Natural killer cell (primary cell): ENCODE data around the gene F2. TPM values are rescaled to one million over a fixed set of nuclear protein-coding genes. Genes with fewer than 3 reads are reported as not detected.

Experiments
- ATAC-seq, 3 donors: fragments of 150-1000 bp in 2 of 3; fragments of 200-7000 bp in 1 of 3; cut with Tn5 transposase; 1 replicate in 1 of 3; 2 replicates in 2 of 3; pipeline ENCODE4 v1.10.0; 2021; ENCODE audit warnings: mild to moderate bottlenecking in 2 of 3, moderate library complexity in 2 of 3
- DNase-seq, 2 donors: peaks; one replicate each; pipeline versions ENCODE4 v3.0.0 to v3.0.0-alpha.2; 2013 to 2021; ENCODE audit warnings: mixed read lengths in 1 of 2
- H3K27ac ChIP-seq: one replicate; pipeline ENCODE4 v1.5.1; 2013; ENCODE audit warnings: mild to moderate bottlenecking, low read length
- H3K27me3 ChIP-seq: one replicate; pipeline ENCODE4 v1.6.1; 2013; ENCODE audit warnings: low read length; ENCODE audit not compliant: control insufficient read depth, insufficient read depth
- H3K36me3 ChIP-seq: one replicate; pipeline ENCODE4 v1.6.1; 2013; ENCODE audit warnings: low read length; ENCODE audit not compliant: control insufficient read depth, insufficient read depth
- H3K4me1 ChIP-seq: one replicate; pipeline ENCODE4 v1.6.1; 2013; ENCODE audit warnings: low read length; ENCODE audit not compliant: control insufficient read depth, insufficient read depth
- H3K4me3 ChIP-seq: one replicate; pipeline ENCODE4 v1.5.1; 2013; ENCODE audit warnings: low read length
- H3K9me3 ChIP-seq: one replicate; pipeline ENCODE4 v1.6.1; 2013; ENCODE audit warnings: low read length; ENCODE audit not compliant: control insufficient read depth, insufficient read depth
- H3K27ac Mint-ChIP-seq, 2 donors: one replicate each; pipeline ENCODE4 v1.8.0; 2022; ENCODE audit warnings: mild to moderate bottlenecking in 2 of 2, mixed read lengths in 2 of 2, moderate library complexity in 1 of 2
- H3K27me3 Mint-ChIP-seq, 2 donors: one replicate each; pipeline ENCODE4 v1.8.0; 2022; ENCODE audit warnings: low read depth in 2 of 2, mixed read lengths in 2 of 2
- H3K36me3 Mint-ChIP-seq: one replicate; pipeline ENCODE4 v1.8.0; 2022; ENCODE audit warnings: mixed read lengths
- H3K4me1 Mint-ChIP-seq, 2 donors: one replicate each; pipeline ENCODE4 v1.8.0; 2022; ENCODE audit warnings: mixed read lengths in 2 of 2
- H3K4me3 Mint-ChIP-seq: one replicate; pipeline ENCODE4 v1.8.0; 2022; ENCODE audit warnings: mild to moderate bottlenecking, moderate library complexity, mixed read lengths
- H3K9me3 Mint-ChIP-seq, 2 donors: one replicate each; pipeline ENCODE4 v1.8.0; 2022; ENCODE audit warnings: mixed read lengths in 2 of 2
- CTCF ChIP-seq: fragments of 200-600 bp; IDR thresholded peaks from one replicate; pipeline ENCODE4 v1.8.0; 2022; ENCODE audit warnings: antibody characterized with exemption
- WGBS: methylation state at CpG from one replicate; pipeline ENCODE4 v1.1.7; 2013; ENCODE audit warnings: missing lambda C conversion rate; ENCODE audit not compliant: insufficient coverage; 5-methylcytosine and 5-hydroxymethylcytosine counted together
- intact Hi-C: fragments of 100-400 bp; cut with micrococcal nuclease; formaldehyde crosslinking; loops from one replicate; pipeline ENCODE4 v1.14.2; 2022
- total RNA-seq, 4 donors: library from RNA; stranded (reverse); fragments of 120-200 nt in 1 of 4; gene quantifications; one replicate each; pipeline versions ENCODE4 v1.2.3 to v1.2.4, GENCODE V29; 2013 to 2022

The F2 gene
- total RNA-seq, 3 donors from 2014 or later (not counting 1 experiment from before 2014, with no cell fraction given): 0.14 TPM; not detected in 2

GRCh38 chr11:46693597-46694012 lies 25.4 kb upstream of the F2 start:
- Mint-ChIP-seq H3K27ac (peak overlapping the region in 1 of 2 donors; percentile 80), H3K4me3 (no peak overlapping the region), H3K4me1 (peaks cover 17 to 39% of the 10 kb centered on the region in 2 donors), H3K27me3 (no peaks in the 10 kb centered on the region), H3K36me3 (no peaks in the 10 kb centered on the region), H3K9me3 (no peaks in the 10 kb centered on the region)
- Histone ChIP-seq H3K27ac (no peak overlapping the region), H3K4me3 (no peak overlapping the region), H3K9me3 (no peaks in the 10 kb centered on the region), H3K27me3 (no peaks in the 10 kb centered on the region), H3K4me1 (peaks cover 35% of the 10 kb centered on the region), H3K36me3 (peaks cover 46% of the 10 kb centered on the region)
- DNase-seq (no peak), ATAC-seq (no peak)
- intact Hi-C loops: no loop called here
- WGBS: 98% methylated on average over 2 of the region's 2 CpGs
- TF ChIP-seq CTCF: no peak

GRCh38 chr11:46694072-46694471 lies 24.9 kb upstream of the F2 start:
- no peak overlapping the region for H3K27ac ChIP-seq
- H3K9me3 ChIP-seq: no peaks in the 10 kb centered on the region
- H3K4me3 Mint-ChIP-seq: peak overlapping the region; percentile 13
- no peak for TF ChIP-seq CTCF
- DNase-seq (no peak), ATAC-seq (no peak)
- no peaks in the 10 kb centered on the region for H3K27me3 ChIP-seq
- intact Hi-C loops: no loop called here
- peaks cover 21 to 44% of the 10 kb centered on the region in 2 donors for H3K4me1 Mint-ChIP-seq
- H3K36me3 Mint-ChIP-seq: no peaks in the 10 kb centered on the region
- no peaks in the 10 kb centered on the region for H3K9me3 Mint-ChIP-seq
- H3K27ac Mint-ChIP-seq: peak overlapping the region in 1 of 2 donors; percentile 80
- H3K27me3 Mint-ChIP-seq: no peaks in the 10 kb centered on the region
- H3K36me3 ChIP-seq: peaks cover 46% of the 10 kb centered on the region
- peaks cover 38% of the 10 kb centered on the region for H3K4me1 ChIP-seq
- H3K4me3 ChIP-seq: no peak overlapping the region
- WGBS: 84% methylated on average over 6 of the region's 6 CpGs

DNA sequence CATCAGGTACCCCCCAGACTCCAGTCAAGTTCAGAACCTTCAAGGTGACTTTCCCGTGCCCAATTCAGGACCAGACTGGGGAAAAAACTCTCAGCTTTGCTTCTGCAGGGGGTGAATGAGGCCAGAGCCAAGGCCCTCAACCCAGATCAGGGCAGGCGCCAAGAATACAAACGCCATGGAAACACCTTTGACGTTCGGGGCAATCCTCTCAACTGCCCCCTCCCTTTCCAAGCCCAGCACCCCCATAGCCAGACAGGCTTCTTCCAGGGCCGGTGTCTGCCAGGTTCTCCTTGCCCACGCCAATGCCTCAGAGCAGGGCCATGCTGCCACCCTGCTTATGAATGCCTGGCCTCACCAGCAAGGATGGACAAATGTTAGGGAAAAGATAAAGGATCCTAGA lies 24.4 kb upstream of the F2 start:
- no peak overlapping the region for H3K27ac ChIP-seq
- no peaks in the 10 kb centered on the region for H3K9me3 Mint-ChIP-seq
- no peak for TF ChIP-seq CTCF

More for the DNA sequence above, 24.4 kb upstream of the F2 start:
- no peak overlapping the region for H3K4me3 Mint-ChIP-seq
- H3K4me1 ChIP-seq: peaks cover 43% of the 10 kb centered on the region
- DNase-seq: no peak
- no peaks in the 10 kb centered on the region for H3K27me3 ChIP-seq
- ATAC-seq: no peak
- peaks cover 24 to 46% of the 10 kb centered on the region in 2 donors for H3K4me1 Mint-ChIP-seq
- H3K36me3 ChIP-seq: peaks cover 46% of the 10 kb centered on the region
- 87% methylated on average over 7 of the region's 7 CpGs for WGBS
- no peaks in the 10 kb centered on the region for H3K9me3 ChIP-seq
- H3K36me3 Mint-ChIP-seq: no peaks in the 10 kb centered on the region
- H3K27me3 Mint-ChIP-seq: no peaks in the 10 kb centered on the region
- intact Hi-C loops: no loop called here
- peak overlapping the region in 1 of 2 donors; percentile 80 for H3K27ac Mint-ChIP-seq
- no peak overlapping the region for H3K4me3 ChIP-seq
